Posterior vena cava (tissue), 2 donors: Measurements from ENCODE around the gene PLA2G10. TPM values are rescaled to one million over a fixed set of nuclear protein-coding genes. Genes with fewer than 3 reads are reported as not detected.
A peak's percentile ranks its signal among the peaks of the same experiment; 100 is the strongest.
"Not testable (repeated sequence)": the region's sequence is repeated elsewhere in the genome, so short reads cannot be mapped to it uniquely, and the experiment has no call there.

Experiments used
- DNase-seq: peaks from one replicate; pipeline ENCODE4 v3.0.0-alpha.2; 2020; ENCODE audit warnings: low spot score
- intact Hi-C, 2 donors: fragments of 100-400 bp; cut with DNase I; formaldehyde crosslinking; loops; one replicate each; pipeline versions ENCODE4 v1.14.1 to v1.14.2; 2022 to 2023
- total RNA-seq, 2 donors: library from RNA; stranded (reverse); fragmentation: NEBNext Ultra II Directional; extraction: Animal tissue kit (Norgen Biotek cat#: 25700); gene quantifications; one replicate each; pipeline ENCODE4 v1.2.1, GENCODE V29; 2021
- donor health status: DM: yes; HTN: yes; CAD: no.
- donor health status: DM: yes; HTN: yes; CAD: no.

PLA2G10 gene
- total RNA-seq, 2 donors from 2014 or later = not detected

GRCh38 chr16:14668556-14669223 lies 25.4 kb downstream of the PLA2G10 start:
- DNase-seq = no peak
- intact Hi-C loops = no loop called here

GRCh38 chr16:14667347-14668266 lies 26.5 kb downstream of the PLA2G10 start:
- intact Hi-C loops = no loop called here
- DNase-seq = peak; percentile 62

- DNase-seq = peak; percentile 8
- intact Hi-C loops = no loop called here
Measured at GRCh38 chr16:14658063-14658462, 36.0 kb downstream of the PLA2G10 start.

GRCh38 chr16:14652726-14653125 lies 41.4 kb downstream of the PLA2G10 start:
- intact Hi-C loops = no loop called here
- DNase-seq = no peak

GRCh38 chr16:14650629-14651028 lies 43.5 kb downstream of the PLA2G10 start:
- intact Hi-C loops = no loop called here
- no peak for DNase-seq

- DNase-seq = peak; percentile 38
- intact Hi-C loops = no loop called here
Measured at GRCh38 chr16:14649816-14650215, 44.3 kb downstream of the PLA2G10 start.

- intact Hi-C loops = no loop called here
Measured at GRCh38 chr16:14641926-14642325, 52.2 kb downstream of the PLA2G10 start.

GRCh38 chr16:14641206-14641605 lies 52.9 kb downstream of the PLA2G10 start:
- intact Hi-C loops = no loop called here
- no peak for DNase-seq

More at GRCh38 chr16:14641926-14642325, 52.2 kb downstream of the PLA2G10 start:
- DNase-seq = no peak

- intact Hi-C loops = no loop called here
- DNase-seq = no peak
Measured at GRCh38 chr16:14640538-14640937, 53.6 kb downstream of the PLA2G10 start.

GRCh38 chr16:14636951-14637240 lies 57.2 kb downstream of the PLA2G10 start:
- intact Hi-C loops, DNase-seq: not testable (repeated sequence)

GRCh38 chr16:14636179-14636950 lies 57.7 kb downstream of the PLA2G10 start:
- DNase-seq, intact Hi-C loops: not testable (repeated sequence)

- intact Hi-C loops = no loop called here
- DNase-seq = no peak
Measured at GRCh38 chr16:14635395-14636165, 58.5 kb downstream of the PLA2G10 start.

GRCh38 chr16:14634389-14634725 lies 59.8 kb downstream of the PLA2G10 start:
- DNase-seq = no peak
- intact Hi-C loops = no loop called here

- intact Hi-C loops = no loop called here
- peak; percentile 100 for DNase-seq
Measured at GRCh38 chr16:14632693-14633569, 61.2 kb downstream of the PLA2G10 start, which contains the start of gene BFAR. Gene BFAR, plus strand, starts transcription at chr16:14632951. Its CDS starts 11,396 bp downstream, at chr16:14644347.

GRCh38 chr16:14630620-14631330 lies 63.3 kb downstream of the PLA2G10 start:
- DNase-seq, intact Hi-C loops: not testable (repeated sequence)

- DNase-seq = peak; percentile 99
- intact Hi-C loops = no loop called here
Measured at GRCh38 chr16:14629919-14630619, 64.0 kb downstream of the PLA2G10 start, which contains the start of gene PARN. Gene PARN, minus strand, starts transcription at chr16:14630260. Its CDS starts 135 bp downstream, at chr16:14630125.

- intact Hi-C loops = no loop called here
- DNase-seq = no peak
Measured at GRCh38 chr16:14629612-14629918, 64.5 kb downstream of the PLA2G10 start.
